Activated CD4-positive, CD25-positive, alpha-beta regulatory T cell treated with anti-CD3 and anti-CD28 coated beads, Interleukin-2, amount 50 U/mL, for 72 hours (primary cell): ENCODE measurements around the gene TNIK.

ENCODE experiments used
- DNase-seq: peaks from one replicate; pipeline ENCODE4 v3.0.0; 2021

TNIK gene

GRCh38 chr3:171013822-171014748, 446.1 kb downstream of the TNIK start:
- DNase-seq = no peak

DNA sequence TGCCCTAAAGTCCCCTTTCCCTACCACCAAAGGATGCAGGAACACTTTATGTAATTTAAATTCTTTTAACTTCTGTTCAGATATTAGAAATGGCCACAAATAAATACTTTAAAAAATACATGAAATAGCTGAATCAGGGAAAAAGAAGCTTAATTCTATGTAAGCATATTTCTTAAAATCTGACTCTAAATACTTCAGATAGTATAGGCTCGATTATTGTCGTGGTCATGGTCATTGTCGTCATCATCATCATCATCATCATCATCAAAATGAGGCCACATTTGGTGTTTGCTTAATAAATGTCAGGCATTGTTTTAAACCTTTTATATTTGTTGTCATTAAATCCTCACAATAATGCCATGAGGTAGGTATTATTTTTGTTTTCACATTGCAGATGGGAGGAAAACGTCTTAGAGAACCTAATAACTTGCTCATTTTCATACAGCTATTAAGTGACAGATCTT, 448.3 kb downstream of the TNIK start:
- no peak for DNase-seq
